HG03039 (cell line): Measurements from ENCODE around the gene ZNF267.
A peak's percentile ranks its signal among the peaks of the same experiment; 100 is the strongest.
"Not testable (repeated sequence)": the region's sequence is repeated elsewhere in the genome, so short reads cannot be mapped to it uniquely, and the experiment has no call there.

Experiments
- ATAC-seq: cut with Tn5 transposase; IDR thresholded peaks from one replicate; pipeline ENCODE4 v1.9.1; 2021; ENCODE audit warnings: mild to moderate bottlenecking, moderate library complexity; ENCODE audit not compliant: unreplicated experiment

ZNF267 gene

DNA sequence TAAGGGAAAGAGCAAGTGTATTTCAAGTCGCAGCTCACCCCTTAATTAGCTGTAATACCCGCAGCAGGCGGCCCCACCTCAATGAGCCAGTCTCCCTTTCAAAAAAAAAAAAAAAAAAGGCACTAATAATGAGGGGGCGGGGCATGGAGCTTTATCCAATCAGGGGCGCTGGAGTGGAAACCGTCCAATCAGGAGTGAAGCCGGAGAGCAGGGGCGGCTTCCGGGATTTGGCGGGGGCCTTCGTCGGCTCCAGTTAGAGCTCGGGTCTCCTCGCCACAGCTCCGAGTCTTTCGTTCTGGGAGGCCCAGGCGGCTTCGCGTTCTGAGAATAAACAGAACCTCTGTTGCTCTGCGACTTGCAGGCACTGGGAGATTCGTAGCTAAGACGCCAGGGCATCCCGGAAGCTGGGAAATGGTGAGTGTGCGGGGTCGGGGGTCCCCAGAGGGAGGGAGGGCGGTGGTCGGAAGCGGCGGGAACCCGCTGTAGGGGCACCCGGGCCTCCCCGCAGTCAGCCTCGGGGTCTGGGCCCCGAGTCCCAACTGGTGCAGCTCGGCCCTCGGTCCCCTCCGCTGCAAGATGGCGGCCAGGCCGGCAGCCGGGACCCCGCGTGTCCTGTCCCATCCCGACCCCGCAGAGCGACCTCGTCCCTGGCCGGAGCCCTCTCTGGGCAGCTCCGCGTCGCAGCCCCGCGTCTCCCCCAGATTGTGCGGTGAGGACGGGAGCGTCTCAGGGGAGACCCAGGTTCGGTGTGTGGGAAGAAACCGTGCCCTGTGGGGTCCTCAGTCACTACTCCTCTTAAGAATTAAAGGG is at the start of gene ZNF267:
ZNF267 (plus strand) TSS at position 252 of the 810 bp plus-strand sequence; CDS start at position 412, 160 bp downstream.
- peak; percentile 46 for ATAC-seq

DNA sequence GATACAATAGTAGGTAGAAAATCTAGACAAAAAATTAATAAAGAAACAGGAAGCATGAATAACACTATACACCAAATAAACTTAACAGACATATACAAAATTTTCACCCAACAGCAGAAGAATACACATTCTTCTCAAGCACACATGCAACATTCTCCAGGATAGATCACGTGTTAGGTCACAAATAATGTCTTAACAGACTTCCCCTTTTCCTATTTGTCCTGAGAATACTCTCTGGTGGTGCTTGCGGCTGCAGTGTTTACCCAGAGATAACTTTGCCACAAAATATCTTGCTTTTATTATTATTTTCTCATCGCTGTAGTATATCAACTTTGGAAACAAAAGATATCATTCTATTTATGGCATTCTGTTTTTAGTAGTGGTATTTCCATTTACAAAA is 40.6 kb upstream of the ZNF267 start:
- no peak for ATAC-seq

DNA sequence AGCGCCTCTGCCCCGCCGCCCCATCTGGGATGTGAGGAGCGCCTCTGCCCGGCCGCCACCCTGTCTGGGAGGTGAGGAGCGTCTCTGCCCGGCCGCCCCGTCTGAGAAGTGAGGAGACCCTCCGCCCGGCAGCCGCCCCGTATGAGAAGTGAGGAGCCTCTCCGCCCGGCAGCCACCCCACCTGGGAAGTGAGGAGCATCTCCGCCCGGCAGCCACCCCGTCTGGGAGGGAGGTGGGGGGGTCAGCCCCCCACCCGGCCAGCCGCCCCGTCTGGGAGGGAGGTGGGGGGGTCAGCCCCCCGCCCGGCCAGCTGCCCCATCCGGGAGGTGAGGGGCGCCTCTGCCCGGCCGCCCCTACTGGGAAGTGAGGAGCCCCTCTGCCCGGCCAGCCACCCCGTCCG is 37.2 kb upstream of the ZNF267 start:
- ATAC-seq, result not testable (repeated sequence)

DNA sequence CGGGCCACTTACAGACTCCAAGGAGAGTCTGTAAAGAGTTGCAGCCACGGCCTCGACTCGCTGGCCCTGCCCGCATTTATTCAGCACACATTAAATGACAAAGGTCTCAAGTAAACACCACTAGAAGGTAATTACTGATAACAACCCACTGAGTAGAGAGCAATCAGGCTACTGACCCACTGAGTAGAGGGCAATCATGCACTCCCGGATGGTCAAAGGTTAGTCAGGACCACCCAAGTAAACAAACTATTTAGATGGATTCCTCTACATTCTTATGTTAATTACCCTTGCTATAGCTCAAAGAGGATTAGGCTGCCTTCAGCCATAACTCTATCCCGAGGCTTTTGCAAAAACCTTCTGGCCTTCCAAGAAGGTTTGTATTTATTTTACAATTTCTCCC is 30.7 kb upstream of the ZNF267 start:
- no peak for ATAC-seq

DNA sequence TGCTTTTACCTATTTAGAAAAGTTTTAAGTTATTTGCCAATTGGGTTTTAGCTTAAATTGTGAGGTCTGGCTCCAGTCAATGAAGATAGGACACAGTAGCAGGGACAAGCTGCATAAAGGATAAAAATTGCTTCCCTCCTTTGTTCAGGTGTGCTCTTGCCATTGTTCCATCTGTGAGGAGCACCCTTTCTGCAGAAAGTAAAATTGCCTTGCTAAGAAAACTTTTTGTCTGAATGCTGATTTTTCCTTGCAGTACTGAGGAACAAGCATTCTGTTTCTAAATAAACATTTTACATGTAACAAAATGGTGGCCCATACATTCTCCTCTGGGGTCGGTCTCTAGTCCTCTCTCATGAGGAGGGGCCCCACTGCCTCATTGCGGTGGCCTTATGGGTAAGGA is 25.0 kb upstream of the ZNF267 start:
- ATAC-seq, result not testable (repeated sequence)

DNA sequence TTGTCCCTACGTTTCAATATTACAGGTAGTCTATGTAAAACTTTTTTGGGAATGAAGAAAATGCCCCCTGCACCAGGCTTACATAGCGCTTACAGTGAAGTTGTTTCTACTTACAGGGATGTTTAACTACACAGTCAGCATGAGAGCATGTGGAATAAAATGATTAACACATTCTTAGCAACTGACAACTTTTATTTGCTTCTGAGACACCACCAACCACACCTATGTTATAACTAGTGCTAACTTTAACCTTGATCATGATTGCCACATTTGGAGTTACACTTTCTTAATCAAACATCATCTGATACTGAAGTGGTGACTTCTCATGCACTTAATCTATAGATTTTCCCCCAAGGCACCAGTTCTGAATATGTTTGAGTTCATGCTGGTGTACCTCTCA is 20.3 kb upstream of the ZNF267 start:
- no peak for ATAC-seq

DNA sequence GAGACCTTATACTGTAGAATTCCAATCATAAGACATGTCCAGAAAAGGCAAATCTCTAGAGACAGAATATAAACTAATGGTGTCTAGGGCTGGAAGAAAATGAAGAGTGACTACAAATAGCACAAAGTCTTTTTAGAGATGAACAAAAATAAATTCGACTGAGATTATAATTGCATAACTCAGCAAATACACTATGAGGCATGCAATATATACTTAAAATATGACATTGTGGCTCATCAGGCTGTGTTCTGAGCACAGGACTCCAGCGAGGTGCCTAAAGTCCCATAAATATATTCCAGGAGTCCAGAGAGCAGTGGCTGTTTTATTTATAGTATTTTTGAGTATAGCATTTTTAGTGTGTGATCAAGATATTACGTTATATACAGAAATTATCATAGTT is 13.1 kb upstream of the ZNF267 start:
- ATAC-seq, result no peak

DNA sequence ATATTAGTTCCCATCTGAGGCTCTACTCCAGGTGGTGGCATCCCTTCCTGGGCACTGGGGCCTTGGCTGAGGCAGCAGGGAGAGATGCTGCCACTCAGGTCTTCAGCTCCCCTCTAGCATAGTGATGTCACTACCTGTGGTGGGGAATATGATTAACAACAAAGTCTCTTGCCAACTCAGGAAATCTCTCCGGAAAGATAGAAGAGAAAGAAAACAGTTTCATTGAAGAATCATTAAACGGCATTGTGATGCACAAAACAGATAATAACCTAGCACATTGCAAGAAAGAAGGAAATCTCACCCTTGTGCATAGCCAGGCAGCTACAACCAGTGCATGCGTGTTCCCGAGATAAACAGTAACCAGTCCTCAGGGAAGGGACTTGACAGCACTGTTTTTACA is 12.2 kb upstream of the ZNF267 start:
- ATAC-seq, result no peak

DNA sequence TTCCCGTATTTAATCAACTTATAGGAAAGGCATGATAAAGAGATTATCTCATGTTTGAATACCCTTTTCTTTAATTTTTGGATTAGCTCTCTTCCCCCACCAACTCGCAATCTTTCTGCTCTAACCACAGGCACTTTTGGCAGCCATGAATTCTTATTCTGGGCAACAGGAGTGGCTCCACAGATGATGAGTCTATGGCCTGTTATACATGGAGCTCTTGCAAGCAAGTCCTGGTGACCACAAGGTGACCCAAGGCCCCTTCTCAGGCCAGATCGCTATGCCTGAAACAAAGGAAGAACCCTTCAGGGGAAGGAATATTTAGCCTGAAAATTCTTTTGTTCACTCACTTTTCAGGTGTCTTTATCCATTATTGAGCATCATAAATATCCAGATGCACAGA is 10.8 kb upstream of the ZNF267 start:
- ATAC-seq, result no peak

DNA sequence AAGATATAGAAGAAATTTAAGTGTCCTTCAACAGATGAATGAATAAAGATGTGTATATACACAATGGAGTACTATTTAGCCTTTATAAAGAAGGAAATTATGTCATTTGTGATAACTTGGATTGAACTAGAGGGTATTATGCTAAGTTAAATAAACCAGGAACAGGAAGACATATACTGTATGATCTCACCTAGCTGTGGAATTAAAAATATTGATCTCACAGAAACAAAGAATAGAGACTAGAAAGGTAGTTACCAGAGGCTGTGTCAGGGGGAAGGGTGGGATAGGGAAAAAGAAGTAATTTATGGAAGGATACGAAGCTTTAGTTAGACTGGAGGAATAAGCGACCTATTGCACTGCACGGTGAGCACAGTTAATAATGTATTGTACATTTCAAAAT is 5.4 kb upstream of the ZNF267 start:
- no peak for ATAC-seq

DNA sequence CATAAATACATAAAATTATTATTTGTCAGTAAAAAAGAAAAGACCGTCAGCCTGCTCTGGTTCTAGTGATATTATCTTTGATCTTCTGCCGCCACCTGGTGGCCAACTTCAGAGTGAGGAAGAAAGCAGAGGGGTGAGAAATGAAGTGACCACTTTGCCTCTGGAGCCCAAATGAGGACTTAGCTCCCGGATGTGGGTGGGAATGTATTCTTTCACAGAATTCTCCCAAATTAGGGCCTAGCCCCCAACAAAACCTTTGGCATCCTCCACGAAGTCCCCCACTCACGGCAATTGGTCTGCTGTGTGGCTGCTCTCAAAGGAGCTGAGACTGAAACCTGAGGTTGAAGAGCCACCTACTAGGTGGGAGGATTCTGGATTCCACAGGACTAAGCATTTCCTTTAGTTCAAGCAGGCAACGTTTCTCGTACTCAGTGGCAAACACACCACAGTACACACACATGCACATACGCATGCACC is 4.9 kb upstream of the ZNF267 start:
- no peak for ATAC-seq

DNA sequence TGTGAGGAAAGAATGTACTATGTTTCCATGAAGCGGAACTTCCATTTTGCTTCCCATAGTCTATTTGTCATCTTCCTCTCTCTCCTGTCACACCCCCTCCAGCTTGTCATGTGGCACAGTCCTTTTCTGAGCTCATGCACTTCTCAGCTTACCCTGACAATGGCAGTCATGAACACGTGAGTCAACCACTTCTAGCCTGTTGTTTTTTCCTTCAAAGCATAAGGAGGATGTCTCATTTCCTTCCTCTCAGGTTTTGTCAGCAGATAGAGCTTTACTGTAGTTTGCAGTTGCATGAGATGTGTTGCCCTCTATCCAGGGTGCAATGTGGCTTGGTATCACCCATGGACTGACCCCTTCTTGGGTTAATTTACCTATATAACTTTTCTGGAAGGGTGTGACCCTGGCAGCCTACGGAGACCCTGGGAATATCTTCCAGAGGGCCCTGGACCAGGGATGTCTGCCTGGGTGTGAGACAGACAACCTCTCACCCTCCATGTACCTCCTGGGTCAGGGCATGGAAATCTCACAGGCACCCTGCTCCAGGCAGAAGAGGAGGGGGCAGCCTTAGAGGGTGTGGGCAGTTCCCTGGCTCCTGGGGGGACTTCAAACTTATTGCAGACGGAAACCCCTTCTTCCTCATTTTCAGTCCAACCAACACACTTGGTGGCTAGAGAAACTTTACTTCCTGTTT is 4.0 kb upstream of the ZNF267 start:
- no peak for ATAC-seq

DNA sequence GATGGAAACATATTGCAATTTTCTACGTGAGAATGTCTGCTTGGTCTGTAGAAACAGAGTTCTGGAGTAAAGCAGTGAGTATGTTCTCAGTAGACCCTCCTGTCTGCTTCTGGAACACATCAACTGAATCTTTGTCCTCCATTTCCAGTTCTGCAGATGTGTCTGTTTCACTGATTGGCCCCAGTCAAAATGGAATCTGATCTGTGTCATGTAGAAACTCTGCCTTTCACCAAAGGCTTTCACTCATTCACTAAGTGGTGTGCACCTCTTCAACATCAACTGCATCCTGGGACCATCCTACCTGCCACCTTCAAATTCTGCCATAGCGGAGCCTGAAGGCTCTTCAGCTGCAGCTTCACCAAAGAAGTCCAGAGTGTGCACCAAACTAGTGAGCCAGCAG is 2.8 kb upstream of the ZNF267 start:
- ATAC-seq, result no peak

DNA sequence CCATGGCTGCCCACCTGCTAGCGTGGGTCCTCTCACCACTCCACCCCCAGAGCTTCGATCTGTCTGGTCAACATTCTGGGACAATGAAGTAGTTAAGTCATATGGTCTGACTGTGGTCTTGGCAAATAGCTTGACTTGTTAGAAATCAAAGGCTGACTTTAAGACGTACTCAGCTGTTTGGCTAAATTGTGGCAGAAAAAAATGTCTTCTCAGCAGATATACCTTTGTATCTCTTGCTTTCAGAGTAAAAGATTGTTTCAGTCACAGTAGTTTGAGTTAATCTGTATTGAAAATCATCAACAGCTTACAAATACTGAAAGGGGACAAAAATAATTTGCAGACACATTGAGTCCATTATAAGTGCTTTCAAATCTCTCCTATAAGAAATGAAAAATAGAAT is 2.1 kb upstream of the ZNF267 start:
- no peak for ATAC-seq

DNA sequence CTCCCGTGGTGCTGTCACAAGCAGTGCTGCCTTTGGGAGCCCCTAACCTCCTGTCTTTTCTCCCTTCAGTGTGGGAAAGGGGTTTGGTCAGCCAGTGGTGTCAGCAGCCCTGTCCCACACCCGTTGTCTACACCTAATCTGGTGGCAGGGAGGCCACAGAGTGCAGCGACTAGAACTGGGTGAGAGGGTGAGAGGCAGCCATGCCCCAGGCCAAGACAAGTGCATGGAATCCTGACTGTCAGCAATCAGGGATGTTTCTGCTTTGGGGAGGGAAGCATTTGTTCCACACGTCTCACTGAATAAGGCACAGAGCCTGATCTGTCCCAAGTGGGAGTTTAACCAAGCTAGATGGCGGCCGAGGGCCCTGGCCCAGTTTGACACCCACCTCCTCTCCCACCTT is 1.4 kb upstream of the ZNF267 start:
- ATAC-seq, result no peak

DNA sequence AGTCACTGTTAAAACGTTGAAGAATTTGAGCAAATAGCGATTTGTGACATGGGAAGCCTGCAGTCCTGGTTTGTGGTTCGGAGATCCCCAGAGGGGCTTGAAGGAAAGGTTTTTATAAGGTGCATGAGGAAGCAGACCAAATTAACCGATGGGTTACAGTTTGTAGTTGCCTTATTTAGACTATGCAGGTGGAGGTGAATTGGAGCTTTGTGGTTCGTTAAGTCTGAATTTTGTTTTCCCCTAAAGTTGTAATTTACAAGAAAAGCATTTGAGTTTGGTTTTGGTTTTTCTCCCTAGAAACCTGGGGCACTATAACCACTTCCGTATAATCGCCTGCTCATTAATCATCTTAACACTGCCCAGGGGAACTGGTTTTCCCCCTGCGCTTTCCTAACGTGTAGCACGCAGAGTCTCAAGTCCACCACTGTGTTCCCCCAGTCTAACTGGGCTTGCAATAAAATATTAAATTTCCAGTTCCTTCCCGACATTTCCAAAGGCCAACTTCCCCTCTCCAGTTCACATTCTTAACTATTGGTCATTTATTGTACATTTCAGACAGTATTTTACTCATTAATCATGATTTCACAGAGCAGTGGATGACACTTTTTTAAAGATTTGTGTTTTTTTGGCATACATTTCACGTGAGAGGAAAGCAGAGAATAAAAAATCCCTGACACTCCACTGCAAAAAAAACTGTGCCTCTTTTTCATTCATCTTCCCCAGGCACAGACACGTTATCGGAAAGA is 932 bp downstream of the ZNF267 start:
- peak; percentile 28 for ATAC-seq

DNA sequence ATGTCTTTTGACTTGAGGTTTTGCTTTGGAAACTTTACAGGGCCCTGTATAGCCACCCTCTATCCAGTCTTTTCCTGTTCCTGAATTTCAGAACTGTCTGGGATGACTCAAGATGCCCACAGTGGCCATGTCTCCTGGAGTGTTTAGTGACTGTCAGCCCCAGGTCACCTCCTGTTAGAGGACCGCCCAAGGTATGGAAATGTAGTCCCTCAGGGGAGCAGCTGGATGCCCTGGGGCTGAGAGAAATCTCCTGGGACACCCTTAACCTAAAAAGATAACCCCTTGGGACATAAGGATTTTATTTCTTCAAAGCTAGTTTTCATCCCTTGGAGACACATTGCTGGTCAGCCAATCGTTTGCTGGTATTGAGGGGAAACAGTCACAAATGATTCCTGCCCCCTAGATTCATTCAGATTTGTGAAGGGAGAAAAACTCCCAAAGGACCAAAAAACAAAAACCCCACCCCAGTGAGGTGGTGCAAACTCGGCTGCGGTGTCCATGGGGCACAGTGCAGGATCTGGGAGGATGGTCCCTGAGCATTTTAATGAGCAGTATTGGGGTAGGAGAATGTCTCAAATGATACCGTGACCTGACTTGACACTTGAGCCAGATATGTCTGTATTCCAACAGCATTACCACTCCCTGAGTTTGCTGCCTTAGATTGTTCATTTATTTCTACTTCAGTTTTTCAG is 1.7 kb downstream of the ZNF267 start:
- ATAC-seq, result no peak

DNA sequence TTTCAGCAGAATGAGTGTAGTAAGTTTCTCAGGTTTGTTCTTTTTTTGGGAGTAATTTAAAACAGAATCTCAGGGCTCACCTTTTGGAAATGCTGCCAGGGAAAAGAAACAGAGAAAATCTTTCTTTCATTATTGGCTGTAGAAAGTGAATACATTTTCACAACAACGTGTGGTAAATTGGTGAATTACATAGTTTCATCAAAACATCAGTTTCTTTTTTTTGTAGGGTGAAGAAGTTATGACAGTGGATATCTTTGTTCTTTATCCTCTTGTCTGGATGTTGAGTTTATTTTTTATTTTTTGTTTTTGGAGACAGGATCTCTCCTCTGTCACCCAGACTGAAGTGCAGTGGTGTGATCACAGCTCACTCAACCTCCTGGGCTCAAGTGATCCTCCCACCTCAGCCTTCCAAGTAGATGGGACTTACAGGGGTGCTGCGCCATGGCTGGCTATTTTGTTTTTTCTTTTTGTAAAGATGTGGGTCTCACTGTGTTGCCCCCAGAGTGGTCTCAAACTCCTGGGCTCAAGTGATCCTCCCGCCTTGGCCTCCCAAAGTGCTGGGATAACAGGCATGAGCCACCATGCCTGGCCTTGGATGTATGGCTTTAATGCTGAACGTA is 2.4 kb downstream of the ZNF267 start:
- no peak for ATAC-seq

DNA sequence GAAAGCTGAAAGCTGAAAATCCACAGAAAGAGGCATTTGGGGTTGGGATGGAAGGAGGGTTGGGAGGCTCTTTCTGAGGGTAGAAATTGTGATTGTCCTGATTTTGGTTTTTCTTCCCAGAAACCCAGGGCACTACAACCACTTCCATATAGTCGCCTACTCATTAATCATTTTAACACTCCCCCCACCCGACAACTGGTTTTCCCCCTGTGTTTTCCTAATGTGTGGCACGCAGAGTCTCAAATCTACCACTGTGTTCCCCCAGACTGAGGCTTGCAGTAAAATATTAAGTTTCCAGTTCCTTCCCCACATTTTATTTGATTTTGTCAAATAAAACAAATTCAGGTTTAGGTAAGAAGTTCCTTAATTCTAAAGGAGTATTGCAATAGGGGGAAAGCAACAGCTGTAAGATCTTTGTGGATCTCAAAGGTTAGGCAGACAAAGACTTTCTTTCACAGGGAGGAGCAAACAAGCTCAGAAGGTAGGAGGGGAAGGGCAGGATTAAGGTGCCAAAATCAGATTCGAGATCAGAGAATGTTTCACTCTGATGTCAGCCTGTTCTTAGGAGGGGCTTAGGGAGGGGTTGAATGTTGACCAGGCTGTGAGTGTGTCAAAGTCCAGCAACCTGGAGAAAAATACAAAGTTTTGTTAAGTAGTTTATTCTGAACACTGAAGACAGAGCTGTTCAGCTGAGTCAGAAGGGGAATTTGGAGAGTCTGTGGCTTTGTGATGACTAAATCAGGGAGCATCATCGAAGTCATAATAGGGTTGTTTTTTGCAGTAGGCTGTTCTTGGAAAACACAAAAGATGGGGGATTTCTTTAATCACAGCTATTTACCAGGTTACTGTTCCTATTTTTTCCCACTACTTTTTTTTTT is 3.6 kb downstream of the ZNF267 start:
- peak; percentile 41 for ATAC-seq
